Stimulated activated CD4-positive, alpha-beta T cell treated with anti-CD3 and anti-CD28 coated beads, Interleukin-15, amount 100 ng/mL, for 1 hour (primary cell): ENCODE data around the gene CARD10.

ENCODE experiments used
- DNase-seq, 2 donors: peaks; one replicate each; pipeline ENCODE4 v3.0.0-alpha.2; 2020; ENCODE audit warnings: low read depth in 1 of 2, low spot score in 1 of 2

The CARD10 gene

GRCh38 chr22:37487571-37487970 lies 31.6 kb downstream of the CARD10 start:
- DNase-seq: no peak

GRCh38 chr22:37487129-37487528 lies 32.1 kb downstream of the CARD10 start:
- DNase-seq: no peak

- DNase-seq: peak; percentile 62 to 65
These were observed 32.9 kb downstream of the CARD10 start, which contains the start of gene MFNG for GRCh38 chr22:37486224-37486845. MFNG (minus strand) TSS chr22:37486384; CDS start chr22:37486177, 207 bp downstream.

- DNase-seq: peak in 1 of 2 donors; percentile 9
These were observed 33.6 kb downstream of the CARD10 start for GRCh38 chr22:37485395-37486223.

- DNase-seq: peak; percentile 61 to 68
These were observed 34.5 kb downstream of the CARD10 start for GRCh38 chr22:37484480-37485394.

GRCh38 chr22:37483050-37483449 lies 36.2 kb downstream of the CARD10 start:
- DNase-seq: no peak

- DNase-seq: no peak
These were observed 37.0 kb downstream of the CARD10 start for GRCh38 chr22:37482244-37482643.

GRCh38 chr22:37481347-37481907 lies 37.8 kb downstream of the CARD10 start:
- DNase-seq: no peak

- no peak for DNase-seq
These were observed 38.5 kb downstream of the CARD10 start for GRCh38 chr22:37480387-37481346.

- no peak for DNase-seq
These were observed 40.0 kb downstream of the CARD10 start for GRCh38 chr22:37479196-37479595.

- DNase-seq: no peak
These were observed 42.6 kb downstream of the CARD10 start for GRCh38 chr22:37476389-37477329.

- DNase-seq: no peak
These were observed 44.6 kb downstream of the CARD10 start for GRCh38 chr22:37474447-37475090.

GRCh38 chr22:37473437-37473946 lies 45.7 kb downstream of the CARD10 start:
- DNase-seq: no peak

GRCh38 chr22:37472418-37473006 lies 46.7 kb downstream of the CARD10 start:
- peak in 1 of 2 donors; percentile 21 for DNase-seq

GRCh38 chr22:37471727-37472417 lies 47.3 kb downstream of the CARD10 start:
- DNase-seq: no peak

GRCh38 chr22:37470087-37470445 lies 49.1 kb downstream of the CARD10 start:
- no peak for DNase-seq

GRCh38 chr22:37469416-37470086 lies 49.7 kb downstream of the CARD10 start:
- DNase-seq: no peak
